Measurements from ENCODE around the gene NSUN2.
A peak's percentile ranks its signal among the peaks of the same experiment; 100 is the strongest.
"Not testable (repeated sequence)": the region's sequence is repeated elsewhere in the genome, so short reads cannot be mapped to it uniquely, and the experiment has no call there.

The NSUN2 gene

DNA sequence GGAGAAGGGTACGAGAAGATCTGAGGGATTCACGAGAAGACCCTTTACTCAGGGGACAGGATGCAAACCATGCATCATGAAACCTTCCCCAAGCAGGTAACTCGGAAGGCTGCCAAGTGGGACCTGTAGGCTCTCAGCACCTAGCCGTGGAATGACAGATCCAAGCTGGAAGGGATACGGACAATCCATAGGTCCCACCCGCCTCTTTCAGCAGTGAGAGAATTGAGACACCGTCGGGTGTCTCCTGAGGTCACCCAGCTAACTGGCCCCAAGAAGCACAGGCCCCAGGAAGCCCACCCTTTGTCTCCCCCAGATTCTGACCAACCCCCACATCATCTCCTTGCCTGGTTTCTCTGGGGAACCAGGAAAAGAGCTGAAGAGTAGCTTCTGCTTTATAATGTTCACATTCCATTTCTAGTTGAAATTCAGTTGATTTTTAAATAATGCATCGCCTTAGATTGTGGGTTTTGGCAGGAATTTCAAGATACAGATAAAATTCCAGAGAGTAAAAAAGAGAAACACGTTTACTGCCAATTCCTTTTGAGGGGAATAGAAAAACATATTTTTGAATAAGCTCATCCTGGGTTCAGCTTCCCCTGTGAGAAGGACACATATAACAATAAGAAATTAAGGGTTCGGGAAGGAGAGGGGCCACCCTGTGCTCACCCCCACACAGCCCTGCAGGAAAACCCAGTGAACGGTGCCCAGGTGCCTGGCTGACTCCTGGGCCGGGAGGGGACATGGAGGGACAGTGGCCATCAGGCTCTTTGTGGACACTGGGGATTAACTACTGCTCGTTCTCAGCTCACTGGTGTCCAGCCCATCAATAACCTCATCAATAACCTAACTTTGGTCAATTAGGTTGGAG, 51.1 kb downstream of the NSUN2 start:
- no peak for DNase-seq

DNA sequence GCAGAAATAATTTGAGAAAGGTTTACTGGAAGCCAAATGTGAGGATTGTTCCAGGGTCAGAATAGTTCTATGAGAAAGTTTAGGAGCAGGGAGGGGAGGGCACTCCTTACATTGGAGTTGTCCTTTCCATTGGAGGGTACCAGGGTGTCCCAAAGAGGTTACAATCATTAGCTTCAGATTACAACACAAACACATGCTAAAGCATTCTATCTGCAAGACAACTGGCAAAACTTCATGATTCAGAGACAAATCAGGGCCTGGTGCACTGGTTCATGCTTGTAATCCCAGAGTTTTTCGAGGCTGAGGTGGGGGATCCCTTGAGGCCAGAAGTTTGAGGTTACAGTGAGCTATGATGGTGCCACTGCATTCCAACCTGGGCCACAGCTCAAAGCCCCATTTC, 51.8 kb downstream of the NSUN2 start:
- DNase-seq = no peak

DNA sequence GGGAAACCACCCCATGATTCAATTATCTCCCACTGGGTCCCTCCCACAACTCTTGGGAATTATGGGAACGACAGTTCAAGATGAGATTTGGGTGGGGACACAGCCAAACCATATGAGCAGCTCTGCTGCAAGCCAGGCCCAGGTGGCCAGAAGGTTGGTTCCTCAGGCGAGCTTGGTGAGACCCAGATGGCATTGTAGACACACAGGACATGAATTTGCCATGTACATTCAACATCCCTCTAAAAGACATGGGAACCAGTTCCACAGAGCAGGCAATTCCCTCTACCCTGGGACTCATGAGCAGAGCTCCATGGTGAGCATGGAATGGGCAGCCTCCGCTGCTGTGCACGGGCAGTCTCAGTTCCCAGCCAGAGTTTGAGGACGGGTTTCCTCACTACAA, 53.3 kb downstream of the NSUN2 start:
- no peak for DNase-seq

DNA sequence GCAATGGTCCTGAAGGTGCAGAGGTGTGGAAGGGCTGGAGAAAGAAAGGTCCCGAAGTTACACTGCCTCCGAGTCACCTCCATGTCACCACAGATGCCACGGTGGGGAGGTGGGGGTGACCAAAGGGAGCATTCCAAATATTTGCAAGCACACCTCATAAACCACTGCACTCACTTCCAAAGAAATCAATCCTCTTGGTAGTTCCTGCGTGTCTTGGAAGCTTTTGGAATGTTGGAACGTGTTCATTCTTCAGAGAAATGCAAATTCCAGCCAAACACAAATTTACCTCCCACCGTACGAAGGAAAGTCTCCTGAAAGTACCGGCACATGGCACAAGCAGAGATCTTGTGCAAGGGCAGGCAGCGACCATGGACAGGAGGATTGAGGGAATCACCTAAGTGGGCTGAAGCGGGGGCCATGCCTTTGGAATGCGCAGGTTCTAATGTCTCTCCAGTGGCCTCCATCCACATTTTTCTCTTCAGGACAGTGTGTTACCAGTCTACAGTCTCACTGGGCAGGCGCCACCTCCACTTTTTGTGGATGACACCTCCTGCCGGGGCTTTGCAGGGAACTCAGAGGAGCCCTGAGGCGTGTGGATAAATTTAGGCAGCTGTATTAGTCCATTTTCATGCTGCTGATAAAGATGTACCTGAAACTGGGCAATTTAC, 54.0 kb downstream of the NSUN2 start:
- DNase-seq = no peak

DNA sequence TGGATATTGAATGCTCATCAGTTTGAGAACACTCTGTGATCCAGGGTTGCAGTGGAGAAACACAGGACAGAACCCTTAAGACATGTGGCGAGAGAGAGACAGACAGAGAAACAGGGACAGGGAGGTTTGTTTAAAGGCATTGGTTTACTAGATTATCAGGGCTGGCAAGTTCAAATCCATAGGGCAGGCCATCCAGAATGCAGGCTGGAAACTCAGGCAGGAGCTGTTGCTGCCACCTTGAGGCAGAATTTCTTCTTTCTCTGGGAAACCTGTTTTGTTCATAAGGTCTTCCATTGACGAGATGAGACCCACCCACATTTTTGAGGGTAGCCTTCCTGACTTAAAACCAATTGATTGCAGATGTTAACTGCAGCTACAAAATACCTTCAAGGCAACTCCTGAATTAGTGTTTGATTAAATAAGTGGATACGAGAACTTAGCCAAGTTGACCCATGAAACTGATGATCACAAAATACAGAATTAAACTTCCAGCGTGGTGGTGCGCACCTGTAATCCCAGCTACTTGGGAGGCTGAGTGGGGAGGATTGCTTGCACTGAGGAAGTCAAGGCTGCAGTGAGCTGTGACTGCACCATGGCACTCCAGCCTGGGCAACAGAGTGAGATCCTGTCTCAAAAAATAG, 55.9 kb downstream of the NSUN2 start:
- peak; percentile 52 for DNase-seq

DNA sequence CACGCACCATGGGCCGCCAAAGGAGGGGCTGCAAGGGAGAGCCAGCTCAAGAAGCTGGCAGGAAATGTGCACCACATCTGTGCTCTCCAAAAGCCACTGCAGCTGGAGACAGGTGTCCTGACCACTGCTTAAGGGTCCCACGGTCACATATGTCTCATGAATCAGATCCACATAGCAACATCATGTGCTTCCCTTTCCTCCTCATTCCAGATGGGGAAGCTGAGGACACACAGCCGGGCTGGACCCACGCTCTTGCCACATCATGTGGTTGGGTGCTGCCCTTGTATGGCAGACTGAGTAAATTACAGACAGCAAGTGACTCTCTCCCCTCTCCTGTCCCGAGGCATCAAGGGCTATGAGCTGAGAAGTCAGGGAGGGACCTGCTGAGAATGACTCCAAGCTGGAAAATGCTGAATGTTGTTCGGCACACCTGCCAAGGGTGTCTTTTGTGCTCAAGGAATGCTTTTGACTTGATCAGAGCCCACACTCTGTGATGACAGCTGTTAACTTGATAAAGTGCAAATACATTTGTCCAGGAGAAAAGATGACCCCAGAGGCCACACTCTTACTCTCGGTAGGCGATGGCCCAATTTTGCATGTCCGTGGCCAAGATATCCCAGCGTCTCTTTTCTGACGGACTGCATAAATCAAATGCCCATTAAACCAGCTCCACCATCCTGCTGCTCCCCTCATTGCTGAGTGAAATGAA, 58.2 kb downstream of the NSUN2 start:
- peak; percentile 26 for DNase-seq

DNA sequence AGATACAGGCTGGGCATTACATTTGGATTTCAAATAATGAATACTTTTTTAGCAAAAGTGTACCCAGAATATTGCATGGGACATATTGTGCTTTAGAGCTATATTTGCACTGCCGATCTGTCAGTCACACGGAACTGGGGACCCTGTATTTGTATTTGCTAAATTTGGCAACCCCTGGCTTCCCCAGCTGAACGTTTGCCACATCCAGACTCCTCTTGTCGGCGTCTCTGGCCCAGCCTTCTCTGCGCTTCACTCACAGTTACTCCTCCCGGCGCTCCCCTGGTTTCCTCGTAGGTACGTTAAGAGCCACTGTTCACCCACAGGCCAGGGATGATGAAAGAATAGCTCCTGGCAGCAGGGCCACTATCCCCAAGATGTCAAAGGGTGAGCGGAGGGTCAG, 58.7 kb downstream of the NSUN2 start:
- no peak for DNase-seq

DNA sequence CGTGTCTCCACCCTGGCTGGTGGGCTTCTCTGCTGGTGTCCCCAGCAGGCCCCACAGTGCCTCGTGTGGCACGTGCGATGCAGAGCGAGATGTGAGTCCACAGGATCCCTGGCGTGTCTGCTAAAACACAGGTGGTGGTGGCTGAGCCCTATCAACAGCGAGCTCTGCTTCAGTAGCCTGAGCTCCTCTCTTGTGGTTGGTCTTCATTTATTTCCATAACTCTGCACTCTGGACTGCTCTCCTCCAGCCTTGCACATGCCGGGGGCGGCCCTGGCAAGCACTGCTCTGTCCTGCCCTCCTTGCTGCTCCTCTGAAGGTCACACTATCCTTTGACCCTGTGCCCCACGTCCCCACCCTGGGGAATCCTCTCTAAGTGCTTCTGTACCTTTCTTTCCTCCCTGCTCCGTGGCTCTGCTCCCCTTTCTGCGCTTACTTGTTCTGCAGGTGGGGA, 59.2 kb downstream of the NSUN2 start:
- no peak for DNase-seq

DNA sequence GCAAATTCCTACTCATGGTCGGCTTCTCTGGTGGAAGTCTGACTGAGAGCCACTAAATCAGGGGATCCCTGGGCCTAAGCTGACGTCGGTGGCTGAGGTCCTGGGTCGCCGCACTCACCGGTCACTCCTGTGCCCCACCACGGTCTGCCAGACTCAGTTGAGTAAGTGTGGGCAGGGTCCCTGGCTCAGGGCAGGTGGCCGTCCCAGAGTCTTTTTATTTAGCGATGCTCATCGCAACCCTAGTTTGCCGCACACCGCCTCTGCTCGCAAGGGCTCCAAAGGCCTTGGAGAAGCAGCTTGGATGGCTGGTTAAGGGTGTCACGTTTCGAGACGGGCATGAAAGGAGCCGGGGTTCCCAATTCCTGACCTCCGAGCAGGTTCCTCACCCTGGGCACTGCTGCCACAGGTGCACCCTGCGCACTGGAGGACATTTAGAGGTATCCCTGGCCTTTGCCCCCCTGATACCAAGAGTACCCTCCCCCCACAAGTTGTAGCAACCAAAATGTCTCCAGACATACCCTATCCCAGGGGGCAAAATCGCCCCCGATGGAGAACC, 59.9 kb downstream of the NSUN2 start:
- DNase-seq = no peak

DNA sequence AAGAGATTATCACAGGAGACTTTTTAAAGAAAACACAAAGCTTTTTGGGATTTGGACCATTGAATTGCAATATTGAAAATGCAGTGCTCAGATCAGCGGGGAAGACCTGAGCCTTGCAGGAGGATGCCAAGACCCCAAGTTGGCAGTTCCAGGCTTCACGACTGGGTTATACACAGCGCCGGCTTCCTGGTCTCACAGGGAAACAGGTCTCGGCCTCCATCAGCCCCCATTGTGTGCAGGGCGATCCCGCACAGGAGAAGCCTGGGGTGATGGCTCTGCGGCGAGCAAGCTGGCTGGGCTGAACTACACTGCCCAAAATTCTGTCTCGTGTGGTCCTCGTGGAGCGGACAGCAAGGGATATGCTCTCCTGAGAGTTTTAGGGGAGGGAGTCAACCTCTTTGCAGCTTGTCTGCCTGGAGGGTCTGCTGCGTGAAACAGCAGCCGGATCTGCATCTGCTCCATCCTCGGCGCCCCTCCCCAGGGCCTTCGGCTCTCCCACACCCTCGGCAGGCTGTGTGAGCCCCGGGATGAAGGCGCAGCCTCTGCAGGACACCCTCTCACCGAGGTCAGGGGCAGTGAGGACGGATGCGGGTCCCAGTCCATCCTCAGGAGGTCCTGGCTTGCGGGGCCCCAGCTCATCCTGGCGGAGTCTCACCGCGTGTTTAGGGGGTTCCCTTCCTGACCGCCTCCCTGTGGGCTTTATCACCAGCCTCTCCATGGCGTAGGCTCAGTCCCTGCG, 60.6 kb downstream of the NSUN2 start:
- peak; percentile 18 for DNase-seq

DNA sequence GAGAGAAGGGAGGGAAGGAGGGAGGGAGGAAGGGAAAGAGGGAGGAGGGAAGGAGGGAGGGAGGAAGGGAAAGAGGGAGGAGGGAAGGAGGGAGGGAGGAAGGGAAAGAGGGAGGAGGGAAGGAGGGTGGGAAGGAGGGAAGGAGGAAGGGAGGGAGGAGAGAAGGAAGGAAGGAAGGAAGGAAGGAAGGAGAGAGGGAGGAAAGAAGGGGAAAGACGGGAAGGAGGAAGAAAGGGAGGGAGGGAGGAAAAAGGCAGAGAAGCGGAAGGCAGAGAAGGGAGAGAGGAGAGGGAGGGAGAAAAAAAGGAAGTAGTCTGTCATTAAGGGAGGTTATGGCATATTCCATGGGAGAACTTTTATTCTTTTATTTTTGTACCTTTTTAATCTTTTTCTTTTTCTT, 61.2 kb downstream of the NSUN2 start:
- not testable (repeated sequence) for DNase-seq

DNA sequence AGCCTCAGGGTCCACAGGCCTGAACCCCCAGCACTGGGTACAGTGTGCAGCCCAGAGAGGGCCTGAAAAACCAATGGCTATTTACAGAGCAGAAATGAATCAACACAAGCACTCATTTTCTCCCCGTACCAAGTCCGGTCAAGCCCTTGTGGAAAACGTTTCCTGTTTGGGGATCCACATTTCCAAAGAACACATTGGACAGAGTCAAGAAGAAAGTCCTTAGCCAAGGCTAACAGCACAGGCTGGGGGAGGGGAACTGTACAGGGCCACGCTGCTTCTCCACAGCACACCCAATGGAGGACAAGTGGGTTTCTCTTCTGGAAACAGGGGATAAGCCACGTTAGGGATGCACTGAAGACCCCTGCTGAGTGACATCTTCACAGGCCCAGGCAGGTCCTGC, 62.3 kb downstream of the NSUN2 start:
- DNase-seq = no peak

DNA sequence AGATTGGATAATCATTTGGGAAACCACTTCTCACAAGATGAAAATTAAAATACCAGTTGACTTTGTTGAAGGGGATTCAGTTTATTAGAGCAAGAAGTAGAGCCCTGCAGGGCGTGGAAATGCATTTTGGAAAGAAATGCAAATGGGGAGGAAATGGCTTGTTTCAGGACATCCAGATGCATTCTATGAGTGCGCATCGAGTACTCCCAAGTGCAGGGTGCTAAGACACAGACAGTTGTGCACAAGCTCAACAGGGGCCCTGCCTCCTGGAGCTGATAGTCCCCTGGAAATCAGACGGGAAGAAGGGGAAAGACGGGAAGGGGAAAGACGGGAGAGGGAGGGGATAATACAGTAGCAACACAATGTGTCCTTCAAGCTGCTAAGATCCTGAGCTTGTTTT, 64.0 kb downstream of the NSUN2 start:
- no peak for DNase-seq

DNA sequence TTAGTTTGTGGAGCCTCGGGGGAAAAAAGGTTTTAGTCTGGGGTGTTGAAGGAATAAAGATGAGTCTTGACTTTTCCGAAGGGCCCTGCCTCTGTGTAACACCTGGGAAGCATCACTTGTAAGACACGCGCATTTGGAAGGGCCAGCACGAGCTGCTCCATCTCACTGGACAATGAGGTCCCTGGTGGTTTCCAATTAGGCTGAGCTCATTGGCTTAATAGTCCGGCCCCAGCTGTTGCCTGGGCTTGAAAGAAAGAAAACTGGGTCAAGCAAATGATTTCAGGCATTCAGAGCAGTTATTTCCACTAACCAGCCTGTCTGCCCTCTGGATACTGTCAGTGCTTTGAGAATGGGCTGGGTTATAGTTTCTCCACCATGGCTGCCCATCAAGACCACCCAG, 64.5 kb downstream of the NSUN2 start:
- DNase-seq = peak; percentile 87

DNA sequence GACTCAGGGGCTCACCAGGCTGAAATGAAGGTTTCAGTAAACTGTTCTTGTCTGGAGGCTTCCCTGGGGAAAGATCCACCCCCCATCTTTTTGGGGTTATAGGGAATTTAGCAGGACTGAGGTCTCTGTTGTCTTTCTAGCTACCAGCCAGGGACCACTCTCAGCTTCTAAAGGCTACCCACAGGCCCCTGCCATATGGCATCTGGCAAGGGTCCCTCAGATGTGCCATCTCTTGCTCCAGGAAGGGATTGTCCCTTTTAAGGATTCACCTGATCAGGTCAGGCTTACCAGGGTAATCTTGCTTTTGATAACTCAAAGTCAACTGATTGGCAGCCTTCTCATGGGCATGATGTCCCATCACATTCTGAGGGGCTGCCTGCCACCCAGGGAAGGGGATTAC, 65.0 kb downstream of the NSUN2 start:
- no peak for DNase-seq

DNA sequence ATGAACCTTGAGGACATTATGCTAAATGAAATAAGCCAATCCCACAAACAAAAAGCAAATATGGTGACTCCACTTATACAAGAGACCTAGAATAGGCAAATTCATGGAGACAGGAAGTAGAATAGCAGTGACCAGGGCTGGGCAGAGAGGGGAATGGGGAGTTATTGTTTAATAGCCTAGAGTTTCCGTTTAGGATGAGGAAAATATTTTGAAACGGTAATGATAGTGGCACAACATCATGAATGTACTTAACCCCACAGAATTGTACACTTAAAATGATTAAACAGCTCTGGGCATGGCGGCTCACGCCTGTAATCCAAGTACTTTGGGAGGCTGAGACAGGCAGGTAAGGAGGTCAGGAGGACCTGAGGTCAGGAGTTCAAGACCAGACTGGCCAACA, 65.8 kb downstream of the NSUN2 start:
- DNase-seq = no peak

DNA sequence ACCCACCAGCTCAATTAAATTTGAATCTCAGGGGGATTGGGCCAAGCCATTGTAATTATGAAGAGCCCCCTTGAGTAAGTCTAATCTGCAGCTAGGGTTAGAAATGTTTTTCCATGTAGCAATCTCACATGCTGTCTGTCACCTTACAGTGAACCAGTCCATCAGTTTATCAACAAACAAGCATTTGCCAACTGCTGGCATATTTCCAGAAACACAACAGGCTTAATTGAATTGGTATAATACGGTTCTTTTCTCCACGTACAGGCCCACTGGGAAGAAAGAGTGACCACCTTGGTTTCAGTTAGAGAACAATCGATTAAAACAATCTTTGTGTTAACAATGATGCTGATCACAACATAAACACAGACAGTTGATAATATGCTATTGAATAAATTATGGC, 67.4 kb downstream of the NSUN2 start:
- no peak for DNase-seq

DNA sequence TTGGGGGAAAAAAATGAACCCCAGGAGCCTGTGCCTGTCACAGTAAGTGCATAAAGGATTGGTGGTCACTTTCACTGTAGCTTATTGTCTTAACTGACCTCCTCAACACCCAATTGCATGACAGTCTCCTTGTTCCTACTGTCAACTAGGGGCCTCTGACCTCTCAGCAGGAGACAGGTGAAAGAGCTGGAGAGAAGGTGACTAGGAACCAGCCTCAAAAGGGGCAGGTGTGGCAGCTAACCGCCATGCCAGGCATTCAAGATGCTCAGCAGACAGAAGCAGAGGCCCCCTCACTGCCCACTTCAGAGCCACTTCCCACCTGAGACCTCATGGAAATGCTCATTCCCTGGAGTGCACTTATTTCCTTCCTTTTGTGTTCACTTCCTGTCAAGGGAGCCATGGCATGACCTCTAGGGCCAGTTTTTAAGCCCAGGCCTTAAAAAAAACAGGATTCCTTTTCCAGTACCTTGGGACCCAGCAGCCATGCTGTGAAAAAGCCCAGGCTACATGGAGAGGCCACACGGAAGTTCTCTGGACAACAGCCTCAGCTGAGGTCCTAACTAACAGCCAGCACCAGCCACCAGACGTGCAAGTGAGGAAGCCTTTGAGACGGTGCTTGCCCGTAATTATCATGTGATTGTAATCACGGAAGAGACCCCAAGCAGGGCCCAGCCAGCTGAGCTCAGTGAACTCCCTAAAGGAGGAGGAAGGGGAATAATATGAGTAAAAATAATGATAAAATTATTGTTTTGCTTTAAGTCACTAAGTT, 74.9 kb downstream of the NSUN2 start:
- no peak for DNase-seq

DNA sequence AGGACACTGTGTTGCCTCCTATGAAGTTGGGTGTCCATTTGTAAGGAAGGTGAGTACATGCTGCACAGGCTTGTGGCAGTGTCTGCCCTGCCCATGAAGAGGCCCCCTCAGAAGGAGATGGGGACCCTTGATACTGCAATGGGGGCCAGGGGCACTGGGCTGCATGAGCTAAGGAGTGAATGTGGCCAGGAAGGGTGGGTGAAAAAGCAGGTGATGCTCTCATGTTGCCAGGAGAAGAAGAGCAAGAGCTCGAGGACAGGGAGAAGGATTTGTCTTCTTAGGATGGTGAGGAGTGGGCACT, 76.1 kb downstream of the NSUN2 start:
- no peak for DNase-seq

DNA sequence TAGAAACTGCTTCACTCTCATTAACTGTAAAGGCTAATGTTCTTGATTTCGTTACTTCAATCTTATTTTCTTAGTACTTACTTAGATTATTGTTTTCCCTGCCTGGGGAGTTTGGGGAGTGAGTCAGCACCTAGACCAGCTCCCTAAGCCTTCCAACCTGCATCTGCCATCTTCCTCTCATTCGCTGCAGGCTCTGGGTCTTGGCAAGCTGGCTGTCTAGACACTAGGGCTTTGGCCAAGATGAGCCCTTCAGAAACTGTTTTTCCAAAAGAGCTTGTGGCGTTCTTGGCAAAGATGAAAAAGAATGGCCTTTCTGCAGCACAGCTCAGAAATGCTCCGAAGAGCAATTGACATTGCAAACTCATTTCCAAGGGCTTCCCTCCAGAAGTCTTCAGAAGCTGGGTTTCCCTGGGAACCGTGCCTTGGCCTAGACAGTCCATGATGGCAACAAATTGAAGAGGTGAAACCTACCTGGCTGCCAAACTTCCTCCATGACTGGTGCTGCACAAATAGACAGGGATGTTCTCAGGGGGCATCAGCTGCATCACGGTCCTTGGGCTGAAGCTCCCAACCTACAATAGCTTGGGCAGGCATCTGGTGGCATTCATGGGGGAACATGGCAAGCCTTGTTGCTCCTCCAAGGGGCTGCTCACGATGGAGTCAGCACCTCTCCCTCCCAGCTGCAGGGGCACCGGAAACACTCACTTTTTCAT, 76.6 kb downstream of the NSUN2 start:
- no peak for DNase-seq

DNA sequence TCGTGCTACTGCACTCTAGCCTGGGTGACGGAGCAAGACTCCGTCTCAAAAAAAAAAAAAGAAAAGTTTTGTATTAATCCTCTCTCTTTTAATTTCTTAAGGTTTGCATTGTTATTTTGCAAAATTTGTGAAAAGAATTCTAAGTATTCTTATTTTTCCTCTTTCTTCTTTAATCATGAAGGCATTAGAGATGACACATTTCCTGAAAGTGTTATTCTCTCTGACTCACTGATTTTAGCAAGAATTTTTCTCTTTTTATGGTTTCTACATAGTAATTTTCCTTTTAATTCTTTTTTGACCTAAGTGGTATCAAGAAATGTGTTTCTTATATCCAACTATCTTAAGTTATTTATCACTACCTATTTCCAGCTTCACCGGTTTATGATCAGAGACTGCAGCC, 78.0 kb downstream of the NSUN2 start:
- no peak for DNase-seq

Data from retina (tissue), 1 donor.